SU-DHL-6 (cell line): ENCODE results near the gene EPB41.
"Not testable (repeated sequence)": the region's sequence is repeated elsewhere in the genome, so short reads cannot be mapped to it uniquely, and the experiment has no call there.

Experiments
- H2AFZ ChIP-seq: fragments of 200-600 bp; sonication (generic); 2 replicates; pipeline ENCODE4 v1.6.1; 2014; ENCODE audit warnings: low read depth, mild to moderate bottlenecking, moderate library complexity, mixed read lengths, antibody characterized with exemption, low read length; ENCODE audit not compliant: severe bottlenecking
- H3F3A ChIP-seq: fragments of 200-600 bp; shearing (Covaris generic); 2 replicates; pipeline ENCODE4 v1.6.0; 2016; ENCODE audit warnings: antibody characterized with exemption, mild to moderate bottlenecking; ENCODE audit not compliant: insufficient read depth
- H3K27ac ChIP-seq: fragments of 200-600 bp; sonication (generic); 2 replicates; pipeline ENCODE4 v1.5.1; 2016; ENCODE audit warnings: low read depth, mild to moderate bottlenecking, low read length, moderate library complexity, mixed read lengths
- H3K27me3 ChIP-seq: fragments of 200-600 bp; sonication (generic), shearing (Covaris generic); 2 replicates; pipeline ENCODE4 v1.6.0; 2014; ENCODE audit warnings: mild to moderate bottlenecking, low read length
- H3K36me3 ChIP-seq: fragments of 200-600 bp; sonication (generic); 2 replicates; pipeline ENCODE4 v1.6.1; 2014; ENCODE audit warnings: mild to moderate bottlenecking, low read length, mixed read lengths
- H3K4me2 ChIP-seq: fragments of 300-600, 200-600 bp; shearing (Covaris generic), sonication (generic); 2 replicates; pipeline ENCODE4 v1.6.0; 2014; ENCODE audit warnings: low read length, low read depth, mild to moderate bottlenecking; ENCODE audit not compliant: poor library complexity, severe bottlenecking
- H3K4me3 ChIP-seq: fragments of 200-600 bp; sonication (generic); 2 replicates; pipeline ENCODE4 v1.5.1; 2014; ENCODE audit warnings: antibody characterized with exemption, low read length, mild to moderate bottlenecking, mixed read lengths; ENCODE audit not compliant: insufficient read depth, poor library complexity, severe bottlenecking
- H3K79me2 ChIP-seq: fragments of 200-600 bp; sonication (generic); 2 replicates; pipeline ENCODE4 v1.6.1; 2014; ENCODE audit warnings: mild to moderate bottlenecking, low read length, moderate library complexity; ENCODE audit not compliant: insufficient read depth
- H3K9ac ChIP-seq: fragments of 200-600 bp; sonication (generic); 2 replicates; pipeline ENCODE4 v1.7.0; 2014; ENCODE audit warnings: mild to moderate bottlenecking, low read length
- H3K9me2 ChIP-seq: fragments of 200-600 bp; sonication (generic); replicated peaks from 2 replicates; pipeline ENCODE4 v1.6.1; 2014; ENCODE audit warnings: low read length; ENCODE audit not compliant: insufficient read depth
- H3K9me3 ChIP-seq: fragments of 200-600 bp; sonication (generic); 2 replicates; pipeline ENCODE4 v1.6.1; 2014; ENCODE audit warnings: low read length, mixed read lengths; ENCODE audit not compliant: insufficient read depth
- H4K20me1 ChIP-seq: fragments of 200-600 bp; sonication (generic); 2 replicates; pipeline ENCODE4 v1.6.1; 2014; ENCODE audit warnings: low read depth, mild to moderate bottlenecking, antibody characterized with exemption, low read length, moderate library complexity, mixed read lengths
- CTCF ChIP-seq: fragments of 200-600 bp; sonication (generic); IDR thresholded peaks from one replicate; pipeline ENCODE4 v1.5.1; 2017; ENCODE audit warnings: antibody characterized with exemption, mild to moderate bottlenecking, low read length, moderate library complexity; ENCODE audit not compliant: insufficient read depth, poor library complexity, severe bottlenecking
- EZH2phosphoT487 ChIP-seq: fragments of 200-600 bp; sonication (generic), shearing (Covaris generic); conservative IDR thresholded peaks from 2 replicates; pipeline ENCODE4 v1.6.1; 2018; ENCODE audit warnings: mild to moderate bottlenecking, antibody characterized with exemption, low read length, moderate library complexity, mixed read lengths

EPB41 gene

GRCh38 chr1:28954126-28954726, 39.9 kb downstream of the EPB41 start:
- H3K4me3 ChIP-seq = no peak overlapping the region
- H4K20me1 ChIP-seq = peaks cover 9% of the 10 kb centered on the region; the same call in 1 of the 2 replicates
- H3K27me3 ChIP-seq = no peaks in the 10 kb centered on the region
- no peaks in the 10 kb centered on the region for H3F3A ChIP-seq
- H3K4me2 ChIP-seq = no peak overlapping the region
- no peaks in the 10 kb centered on the region for H3K9me2 ChIP-seq
- peaks cover 84% of the 10 kb centered on the region for H3K79me2 ChIP-seq
- H3K36me3 ChIP-seq = no peaks in the 10 kb centered on the region
- H3K9me3 ChIP-seq = no peaks in the 10 kb centered on the region
- no peak overlapping the region for H3K9ac ChIP-seq
- H2AFZ ChIP-seq = no peak overlapping the region
- TF ChIP-seq CTCF = no peak
- no peak for TF ChIP-seq EZH2phosphoT487
- no peak overlapping the region for H3K27ac ChIP-seq

- no peak overlapping the region for H3K4me2 ChIP-seq
- no peak overlapping the region for H3K27ac ChIP-seq
- H3K79me2 ChIP-seq = peaks cover 76% of the 10 kb centered on the region
- H3K9ac ChIP-seq = no peak overlapping the region
- TF ChIP-seq CTCF (no peak), EZH2phosphoT487 (no peak)
- no peaks in the 10 kb centered on the region for H3K9me2 ChIP-seq
- H4K20me1 ChIP-seq = peaks cover 9% of the 10 kb centered on the region; the same call in 1 of the 2 replicates
- no peak overlapping the region for H2AFZ ChIP-seq
- H3F3A ChIP-seq = peaks cover 6% of the 10 kb centered on the region; the same call in 1 of the 2 replicates
- no peak overlapping the region for H3K4me3 ChIP-seq
- H3K36me3 ChIP-seq = no peaks in the 10 kb centered on the region
- H3K27me3 ChIP-seq = no peaks in the 10 kb centered on the region
- H3K9me3 ChIP-seq = no peaks in the 10 kb centered on the region
Measured at GRCh38 chr1:28956038-28956464, 41.7 kb downstream of the EPB41 start.

GRCh38 chr1:28962114-28962831, 47.9 kb downstream of the EPB41 start:
- not testable (repeated sequence) for H3K27me3 ChIP-seq, H3K27ac ChIP-seq, H3K4me2 ChIP-seq, H3K36me3 ChIP-seq, H3K9ac ChIP-seq, H4K20me1 ChIP-seq, H3K4me3 ChIP-seq, H2AFZ ChIP-seq, H3K9me3 ChIP-seq, H3F3A ChIP-seq, H3K9me2 ChIP-seq
- peaks cover 68% of the 10 kb centered on the region for H3K79me2 ChIP-seq

- no peak overlapping the region for H3K4me2 ChIP-seq
- no peak overlapping the region for H3K27ac ChIP-seq
- H3K27me3 ChIP-seq = no peaks in the 10 kb centered on the region
- H3K9me2 ChIP-seq = no peaks in the 10 kb centered on the region
- peaks cover 55% of the 10 kb centered on the region for H3K79me2 ChIP-seq
- no peak overlapping the region for H3K4me3 ChIP-seq
- H4K20me1 ChIP-seq = no peaks in the 10 kb centered on the region
- peaks cover 6% of the 10 kb centered on the region; the same call in 1 of the 2 replicates for H3F3A ChIP-seq
- H3K9ac ChIP-seq = no peak overlapping the region
- H3K9me3 ChIP-seq = no peaks in the 10 kb centered on the region
- H3K36me3 ChIP-seq = no peaks in the 10 kb centered on the region
- TF ChIP-seq EZH2phosphoT487 (no peak), CTCF (no peak)
- H2AFZ ChIP-seq = no peak overlapping the region
Measured at GRCh38 chr1:28965271-28965870, 51.0 kb downstream of the EPB41 start.
